Measurements from ENCODE around the gene TRMT2B. TPM values are rescaled to one million over a fixed set of nuclear protein-coding genes. Genes with fewer than 3 reads are reported as not detected.
"Not testable (repeated sequence)": the region's sequence is repeated elsewhere in the genome, so short reads cannot be mapped to it uniquely, and the experiment has no call there.

Gene TRMT2B
- total RNA-seq, 3 donors from 2014 or later, result 21.9 to 29.4 (median 26.7) TPM

DNA sequence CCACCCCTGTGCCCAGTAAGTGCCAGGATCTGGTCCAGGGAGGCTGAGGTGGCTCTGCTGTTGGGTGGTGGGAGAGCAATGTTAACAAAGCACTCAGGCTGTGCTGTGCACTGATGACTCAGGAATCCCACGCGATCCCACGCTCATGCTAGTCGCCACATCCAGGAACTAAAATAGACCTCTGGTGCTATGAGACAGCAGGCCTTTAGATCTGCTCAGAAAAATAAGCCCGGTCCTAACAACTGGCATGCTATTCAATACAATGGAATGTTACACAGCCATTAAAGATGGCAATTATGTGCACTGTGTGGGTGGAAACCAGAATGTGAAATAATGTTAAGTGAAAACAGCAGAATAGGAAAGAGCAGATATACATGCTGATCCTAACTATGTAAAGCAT is 56.4 kb downstream of the TRMT2B start:
- intact Hi-C loops (cut with DNase I, micrococcal nuclease), result no loop called here
- TF ChIP-seq, protein P1, sequence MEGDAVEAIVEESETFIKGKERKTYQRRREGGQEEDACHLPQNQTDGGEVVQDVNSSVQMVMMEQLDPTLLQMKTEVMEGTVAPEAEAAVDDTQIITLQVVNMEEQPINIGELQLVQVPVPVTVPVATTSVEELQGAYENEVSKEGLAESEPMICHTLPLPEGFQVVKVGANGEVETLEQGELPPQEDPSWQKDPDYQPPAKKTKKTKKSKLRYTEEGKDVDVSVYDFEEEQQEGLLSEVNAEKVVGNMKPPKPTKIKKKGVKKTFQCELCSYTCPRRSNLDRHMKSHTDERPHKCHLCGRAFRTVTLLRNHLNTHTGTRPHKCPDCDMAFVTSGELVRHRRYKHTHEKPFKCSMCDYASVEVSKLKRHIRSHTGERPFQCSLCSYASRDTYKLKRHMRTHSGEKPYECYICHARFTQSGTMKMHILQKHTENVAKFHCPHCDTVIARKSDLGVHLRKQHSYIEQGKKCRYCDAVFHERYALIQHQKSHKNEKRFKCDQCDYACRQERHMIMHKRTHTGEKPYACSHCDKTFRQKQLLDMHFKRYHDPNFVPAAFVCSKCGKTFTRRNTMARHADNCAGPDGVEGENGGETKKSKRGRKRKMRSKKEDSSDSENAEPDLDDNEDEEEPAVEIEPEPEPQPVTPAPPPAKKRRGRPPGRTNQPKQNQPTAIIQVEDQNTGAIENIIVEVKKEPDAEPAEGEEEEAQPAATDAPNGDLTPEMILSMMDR (IDR thresholded peaks at IDR 0.05), result no peak
- Histone ChIP-seq H3K9me3 (no peaks in the 10 kb centered on the region), H3K36me3 (ENCODE audit: low read depth) (no peaks in the 10 kb centered on the region), H3K4me3 (no peak overlapping the region), H3K4me1 (ENCODE audit: low read depth) (no peaks in the 10 kb centered on the region)
- ATAC-seq (peak; percentile 44), DNase-seq (no peak)

DNA sequence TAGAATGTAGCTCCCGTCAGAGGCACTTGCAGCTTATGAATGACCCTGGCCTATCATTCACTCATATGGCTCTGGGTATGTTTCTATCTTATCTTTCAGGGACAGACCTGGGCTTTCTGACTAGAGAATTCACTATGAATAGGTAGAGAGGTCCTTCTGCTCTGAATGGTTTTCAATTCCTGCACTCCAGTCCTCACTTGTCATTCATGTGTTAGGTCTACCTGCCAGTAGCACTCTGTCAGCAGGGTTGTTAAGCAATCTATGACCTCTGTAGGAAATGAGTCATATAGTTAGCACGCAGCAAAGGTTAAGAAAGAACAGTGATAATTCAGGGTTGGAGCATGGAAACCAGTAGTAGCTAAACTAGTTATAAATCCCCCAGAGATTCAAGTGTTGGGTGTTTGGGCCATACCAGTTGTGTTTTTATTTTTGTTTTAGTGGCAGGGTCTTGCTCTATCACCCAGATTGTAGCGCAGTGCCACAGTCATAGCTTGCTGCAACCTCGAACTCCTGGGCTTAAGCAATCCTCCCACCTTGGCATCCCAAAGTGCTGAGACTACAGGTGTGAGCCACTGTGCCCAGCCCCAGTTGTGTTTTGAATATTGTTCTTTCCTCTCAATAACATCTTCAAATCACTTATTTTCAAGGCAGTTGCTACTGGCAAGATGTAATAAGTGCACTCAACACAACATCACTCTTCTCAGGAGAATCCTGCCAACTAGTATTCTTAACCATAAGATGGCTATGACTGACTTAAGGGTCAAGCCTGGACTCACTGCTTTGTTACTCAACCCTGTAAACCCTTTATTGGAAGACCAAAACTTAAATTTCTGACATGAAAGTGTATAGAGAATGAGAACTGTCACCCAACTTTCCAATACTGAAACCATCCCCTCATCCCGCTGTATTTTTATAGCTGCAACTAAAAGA is 57.3 kb downstream of the TRMT2B start:
- ATAC-seq (peak; percentile 96), DNase-seq (peak in 1 of 3 donors; percentile 4)
- H3K4me1 ChIP-seq (ENCODE audit: low read depth), result no peaks in the 10 kb centered on the region
- H3K4me3 ChIP-seq, result no peak overlapping the region
- H3K36me3 ChIP-seq (ENCODE audit: low read depth), result no peaks in the 10 kb centered on the region
- intact Hi-C loops (cut with DNase I, micrococcal nuclease), result no loop called here
- no peaks in the 10 kb centered on the region for H3K9me3 ChIP-seq
- TF ChIP-seq, protein P1 (IDR thresholded peaks at IDR 0.05), result no peak

DNA sequence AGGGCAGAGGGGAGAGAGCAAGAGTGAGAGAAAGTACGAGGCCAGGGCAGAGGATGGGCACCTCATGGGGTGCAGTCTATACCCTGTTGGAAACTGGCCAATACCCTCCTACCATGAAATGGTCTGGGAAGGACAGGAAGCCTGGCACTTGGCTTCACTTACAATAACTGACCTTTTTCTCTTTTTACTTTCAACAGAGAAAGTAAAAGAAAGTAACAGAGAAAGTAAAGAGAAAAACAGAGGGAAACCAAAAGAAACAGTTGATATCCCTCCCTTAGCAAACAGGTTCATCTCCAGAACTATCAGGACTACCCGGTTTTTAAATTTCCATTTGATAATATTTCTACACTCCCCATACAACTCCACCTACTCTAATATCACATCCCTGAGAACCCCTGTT is 61.8 kb downstream of the TRMT2B start:
- H3K4me3 ChIP-seq, result no peak overlapping the region
- ATAC-seq, result no peak
- intact Hi-C loops (cut with DNase I, micrococcal nuclease), result no loop called here
- no peaks in the 10 kb centered on the region for H3K9me3 ChIP-seq
- no peaks in the 10 kb centered on the region for H3K36me3 ChIP-seq (ENCODE audit: low read depth)
- no peak for DNase-seq
- TF ChIP-seq, protein P1 (IDR thresholded peaks at IDR 0.05), result no peak
- no peaks in the 10 kb centered on the region for H3K4me1 ChIP-seq (ENCODE audit: low read depth)

DNA sequence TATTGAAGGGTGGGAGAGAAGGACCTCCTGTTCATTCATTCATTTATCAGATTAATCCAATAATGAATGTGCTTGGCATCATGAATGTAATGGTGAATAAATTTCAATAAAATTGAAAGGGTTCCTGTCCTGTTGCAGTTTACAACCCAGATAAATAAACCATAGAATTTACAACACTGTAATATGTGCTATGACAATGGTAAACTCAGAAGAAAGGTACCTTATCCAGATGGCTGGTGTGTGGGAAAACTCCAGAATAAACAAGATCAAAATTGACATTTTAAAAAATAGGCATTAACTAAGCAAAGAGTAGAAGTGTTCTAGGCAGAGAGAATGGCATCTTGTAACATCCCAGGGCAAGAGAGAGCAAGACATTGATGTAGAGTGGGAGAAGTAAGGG is 67.1 kb downstream of the TRMT2B start:
- H3K4me3 ChIP-seq, result no peak overlapping the region
- intact Hi-C loops (cut with DNase I, micrococcal nuclease), result no loop called here
- no peaks in the 10 kb centered on the region for H3K9me3 ChIP-seq
- TF ChIP-seq, protein P1 (IDR thresholded peaks at IDR 0.05), result no peak
- DNase-seq, result peak in 1 of 3 donors; percentile 3
- peak; percentile 54 for ATAC-seq
- H3K4me1 ChIP-seq (ENCODE audit: low read depth), result no peaks in the 10 kb centered on the region
- H3K36me3 ChIP-seq (ENCODE audit: low read depth), result no peaks in the 10 kb centered on the region

DNA sequence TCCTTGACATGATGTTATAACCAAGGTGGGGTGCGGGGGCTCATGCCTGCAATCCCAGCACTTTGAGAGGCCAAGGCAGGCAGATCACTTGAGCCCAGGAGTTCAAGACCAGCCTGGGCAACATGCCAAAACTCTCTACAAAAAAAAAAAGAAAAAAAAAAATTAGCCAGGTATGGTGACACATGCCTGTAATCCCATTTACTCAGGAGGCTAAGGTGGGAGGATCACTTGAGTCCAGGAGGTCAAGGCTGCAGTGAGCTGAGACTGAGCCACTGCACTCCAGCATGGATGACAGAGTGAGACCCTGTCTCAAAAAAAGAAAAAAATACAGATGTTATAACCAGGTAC is 70.4 kb downstream of the TRMT2B start:
- H3K9me3 ChIP-seq; H3K36me3 ChIP-seq (ENCODE audit: low read depth); H3K4me3 ChIP-seq; DNase-seq; intact Hi-C loops (cut with DNase I, micrococcal nuclease); H3K4me1 ChIP-seq (ENCODE audit: low read depth); ATAC-seq: not testable (repeated sequence)

DNA sequence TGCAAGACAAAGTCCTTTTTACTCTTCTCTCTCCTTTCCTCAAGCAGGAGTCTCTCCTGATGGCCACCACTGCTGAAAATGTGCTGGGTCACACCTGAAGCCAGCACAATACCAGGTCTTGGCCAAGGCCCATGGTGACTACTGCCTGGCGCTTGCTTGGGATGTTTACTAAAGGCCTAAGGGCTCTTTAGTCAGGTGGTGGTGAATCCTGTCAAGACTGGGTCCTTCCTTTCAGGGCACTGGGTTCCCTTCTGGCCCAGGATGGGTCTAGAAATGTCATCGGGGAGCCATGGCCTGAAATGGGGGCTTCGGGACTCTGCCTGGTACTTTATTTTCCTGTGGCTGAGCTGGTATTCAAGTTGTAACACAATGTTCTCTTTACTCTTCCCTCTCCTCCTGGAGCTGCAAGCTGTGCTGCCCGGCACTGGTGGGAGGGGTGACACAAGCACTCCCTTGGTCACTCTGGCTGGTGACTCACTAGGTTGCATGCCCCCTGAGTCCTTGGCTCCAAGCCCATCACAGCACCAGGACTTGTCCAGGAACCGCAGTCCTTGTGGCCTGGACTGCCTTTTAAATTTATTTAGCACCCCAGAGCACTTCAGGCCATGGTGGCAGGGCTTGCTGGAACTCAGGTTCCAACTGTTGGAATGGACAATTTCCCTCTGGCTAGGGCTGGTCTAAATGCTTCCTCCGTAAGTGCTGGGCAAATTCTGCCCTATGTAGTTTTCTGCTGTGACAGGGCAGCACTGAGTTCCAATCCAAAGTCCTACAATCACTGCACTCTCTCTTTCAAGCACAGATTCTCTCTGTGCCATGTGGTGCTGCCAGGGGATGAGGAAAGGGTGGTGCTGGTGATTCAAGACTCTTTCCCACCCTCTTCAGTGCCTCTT is 71.1 kb downstream of the TRMT2B start:
- DNase-seq (no peak), ATAC-seq (no peak)
- TF ChIP-seq, protein P1 (IDR thresholded peaks at IDR 0.05), result no peak
- H3K4me3 ChIP-seq, result no peak overlapping the region
- no peaks in the 10 kb centered on the region for H3K9me3 ChIP-seq
- no peaks in the 10 kb centered on the region for H3K4me1 ChIP-seq (ENCODE audit: low read depth)
- no peaks in the 10 kb centered on the region for H3K36me3 ChIP-seq (ENCODE audit: low read depth)
- intact Hi-C loops (cut with DNase I, micrococcal nuclease), result no loop called here
